MM.1S (cell line): ENCODE measurements around the gene ARID3B.

ENCODE experiments used
- CTCF ChIP-seq: fragments of 300-600 bp; sonication (generic); IDR thresholded peaks from 2 replicates; pipeline ENCODE4 v1.5.1; 2016; ENCODE audit warnings: antibody characterized with exemption, low read length, mixed read lengths
- EZH2 ChIP-seq: fragments of 300-600 bp; sonication (generic); optimal IDR thresholded peaks from 2 replicates; pipeline ENCODE3; 2017; ENCODE audit warnings: low read depth, mild to moderate bottlenecking, antibody characterized with exemption, low read length, mixed read lengths
- EZH2phosphoT487 ChIP-seq: fragments of 300-600 bp; sonication (generic); IDR thresholded peaks from 2 replicates; pipeline ENCODE4 v1.6.1; 2018; ENCODE audit warnings: antibody characterized with exemption, low read length

GRCh38 chr15:74528876-74529275 is 12.1 kb upstream of the ARID3B start:
- no peak for TF ChIP-seq EZH2
- TF ChIP-seq CTCF: no peak
- no peak for TF ChIP-seq EZH2phosphoT487
